GM23338 (cell line): ENCODE measurements around the gene PCSK7. TPM values are rescaled to one million over a fixed set of nuclear protein-coding genes. Genes with fewer than 3 reads are reported as not detected.
"Not testable (repeated sequence)": the region's sequence is repeated elsewhere in the genome, so short reads cannot be mapped to it uniquely, and the experiment has no call there.

Experiments used
- ATAC-seq: fragments of 200-7000 bp; cut with Tn5 transposase; 3 replicates; pipeline ENCODE4 v1.9.1; 2020
- DNase-seq: peaks from one replicate; pipeline ENCODE4 v3.0.0-alpha.2; 2015; ENCODE audit warnings: low spot score
- H2AFZ ChIP-seq: fragments of 200-600 bp; sonication (generic); 2 replicates; pipeline ENCODE4 v1.8.0; 2016; ENCODE audit warnings: antibody characterized with exemption, mild to moderate bottlenecking, moderate library complexity
- H3F3A ChIP-seq: fragments of 200-600 bp; sonication (generic); replicated peaks from 2 replicates; pipeline ENCODE4 v1.8.0; 2017; ENCODE audit warnings: antibody characterized with exemption, mixed run types, low read depth
- H3K27ac ChIP-seq: fragments of 200-600 bp; sonication (generic); 2 replicates; pipeline ENCODE4 v1.6.1; 2016; ENCODE audit warnings: low read depth
- H3K27me3 ChIP-seq: fragments of 200-600 bp; sonication (generic); 2 replicates; pipeline ENCODE4 v1.8.0; 2016; ENCODE audit warnings: mild to moderate bottlenecking, mixed run types, moderate library complexity; ENCODE audit not compliant: insufficient read depth
- H3K36me3 ChIP-seq: fragments of 200-600 bp; sonication (generic); 2 replicates; pipeline ENCODE4 v1.8.0; 2016; ENCODE audit warnings: mild to moderate bottlenecking; ENCODE audit not compliant: insufficient read depth
- H3K4me1 ChIP-seq: fragments of 200-600 bp; sonication (generic); 2 replicates; pipeline ENCODE4 v1.8.0; 2016; ENCODE audit warnings: mild to moderate bottlenecking, moderate library complexity; ENCODE audit not compliant: insufficient read depth
- H3K4me2 ChIP-seq: fragments of 200-600 bp; sonication (generic); 2 replicates; pipeline ENCODE4 v1.7.1; 2017; ENCODE audit warnings: mixed run types
- H3K4me3 ChIP-seq: fragments of 200-600 bp; sonication (generic); 2 replicates; pipeline ENCODE4 v1.6.1; 2016; ENCODE audit warnings: mixed run types
- H3K79me2 ChIP-seq: fragments of 200-600 bp; sonication (generic); replicated peaks from 2 replicates; pipeline ENCODE4 v1.8.0; 2017; ENCODE audit warnings: mild to moderate bottlenecking; ENCODE audit not compliant: insufficient read depth
- H3K9me2 ChIP-seq: fragments of 200-600 bp; sonication (generic); 2 replicates; pipeline ENCODE4 v1.8.0; 2017; ENCODE audit not compliant: insufficient read depth
- H4K20me1 ChIP-seq: fragments of 200-600 bp; sonication (generic); replicated peaks from 2 replicates; pipeline ENCODE4 v1.8.0; 2017; ENCODE audit warnings: mild to moderate bottlenecking; ENCODE audit not compliant: insufficient read depth
- H3K27ac Mint-ChIP-seq: 2 replicates; pipeline ENCODE4 v1.8.0; 2020; ENCODE audit warnings: inconsistent platforms, mild to moderate bottlenecking, moderate library complexity, mixed read lengths
- H3K27me3 Mint-ChIP-seq: 3 replicates; pipeline ENCODE4 v1.8.0; 2022; ENCODE audit warnings: low read depth, mild to moderate bottlenecking, moderate library complexity, mixed read lengths, inconsistent platforms; ENCODE audit not compliant: insufficient read depth, poor library complexity
- H3K36me3 Mint-ChIP-seq: 3 replicates; pipeline ENCODE4 v1.8.0; 2021; ENCODE audit warnings: low read depth, mild to moderate bottlenecking, inconsistent platforms, moderate library complexity, mixed read lengths
- H3K4me1 Mint-ChIP-seq: 3 replicates; pipeline ENCODE4 v1.8.0; 2020; ENCODE audit warnings: mild to moderate bottlenecking, inconsistent platforms, mixed read lengths
- H3K4me3 Mint-ChIP-seq: 3 replicates; pipeline ENCODE4 v1.8.0; 2021; ENCODE audit warnings: moderate library complexity, mild to moderate bottlenecking, inconsistent platforms, mixed read lengths
- H3K9me3 Mint-ChIP-seq: 3 replicates; pipeline ENCODE4 v1.8.0; 2020; ENCODE audit warnings: moderate library complexity, mild to moderate bottlenecking, inconsistent platforms, mixed read lengths
- CREB1 ChIP-seq: fragments of 250-450 bp; sonication (Bioruptor Pico); IDR thresholded peaks from 2 replicates; pipeline ENCODE4 v1.5.0; 2020; ENCODE audit warnings: low read depth, mild to moderate bottlenecking, moderate library complexity
- EZH2 ChIP-seq: fragments of 200-600 bp; sonication (generic); IDR thresholded peaks from one replicate; pipeline ENCODE4 v1.8.0; 2017; ENCODE audit warnings: antibody characterized with exemption, mild to moderate bottlenecking, low read depth; ENCODE audit not compliant: unreplicated experiment
- POLR2AphosphoS5 ChIP-seq: IDR thresholded peaks from 2 replicates; pipeline ENCODE4 v1.6.1; 2016; ENCODE audit warnings: antibody characterized with exemption, low read depth
- ZNF114 ChIP-seq: fragments of 250-450 bp; sonication (Bioruptor Pico); IDR thresholded peaks from 2 replicates; pipeline ENCODE4 v1.5.0; 2020; ENCODE audit warnings: mild to moderate bottlenecking, moderate library complexity
- ZNF331 ChIP-seq: fragments of 250-450 bp; sonication (Bioruptor Pico); IDR thresholded peaks from 2 replicates; pipeline ENCODE4 v1.5.0; 2020; ENCODE audit warnings: low read depth, mild to moderate bottlenecking, moderate library complexity
- polyA plus RNA-seq: library from polyadenylated mRNA; unstranded; fragments of >200 nt; fragmentation: Nextera tagmentation; extraction: Ambion mirVana; gene quantifications from 2 replicates; pipeline ENCODE4 v1.2.1, GENCODE V29; 2016
- total RNA-seq: library from RNA; depleted of rRNA; stranded (reverse); fragments of >200 nt; shearing (Covaris generic); gene quantifications from 2 replicates; pipeline ENCODE4 v1.2.3, GENCODE V29; 2014
- TF ChIP-seq, protein P1 (sequence below), 2 experiments: fragments of 200-600 bp in 1 of 2; sonication (generic) in 1 of 2; conservative IDR thresholded peaks; 2 replicates each; pipeline versions ENCODE4 v1.5.1 to v1.6.1; 2016 to 2017; ENCODE audit warnings: antibody characterized with exemption in 2 of 2, low read depth in 2 of 2, mild to moderate bottlenecking in 2 of 2, moderate library complexity in 1 of 2
- TF ChIP-seq, protein P2 (sequence below): IDR thresholded peaks from one replicate; pipeline ENCODE4 v1.6.1; 2018; ENCODE audit warnings: antibody characterized with exemption; ENCODE audit not compliant: unreplicated experiment
- TF ChIP-seq, protein P3 (sequence below): IDR thresholded peaks from 2 replicates; pipeline ENCODE4 v1.6.1; 2016; ENCODE audit warnings: antibody characterized with exemption
- TF ChIP-seq, protein P4 (sequence below): fragments of 250-450 bp; sonication (Bioruptor Pico); IDR thresholded peaks from 2 replicates; pipeline ENCODE4 v1.5.0; 2020; ENCODE audit warnings: mild to moderate bottlenecking, moderate library complexity

PCSK7 gene
- total and polyA plus RNA-seq, 2 experiments from 2014 or later = 12.4 to 46.4 TPM

DNA sequence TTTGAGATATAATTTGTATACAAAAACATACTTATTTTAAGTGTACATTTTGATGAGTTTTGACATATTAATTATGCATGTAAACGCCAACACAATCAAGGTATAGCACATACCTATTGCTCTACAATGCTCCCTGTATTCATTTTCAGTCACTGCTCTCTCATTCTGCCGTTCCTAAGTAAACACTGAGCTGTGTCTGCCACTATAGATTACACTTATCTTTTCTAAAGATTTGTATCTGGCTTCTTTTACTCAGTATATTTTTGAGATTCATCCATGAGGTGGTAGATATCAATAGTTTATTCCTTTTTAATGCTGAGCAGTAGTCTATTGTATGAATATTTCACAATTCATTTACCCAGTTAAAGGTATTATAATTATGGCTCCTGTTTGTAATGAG, 33.9 kb upstream of the PCSK7 start:
- ATAC-seq = no peak
- Histone ChIP-seq H3K36me3 (no peaks in the 10 kb centered on the region), H3K79me2 (no peaks in the 10 kb centered on the region), H3K4me3 (no peak overlapping the region), H3F3A (no peaks in the 10 kb centered on the region), H3K4me2 (no peak overlapping the region), H3K4me1 (no peaks in the 10 kb centered on the region), H3K9me2 (no peaks in the 10 kb centered on the region), H3K27me3 (peaks cover 9% of the 10 kb centered on the region), H2AFZ (no peak overlapping the region), H3K27ac (no peak overlapping the region), H4K20me1 (peaks cover 20% of the 10 kb centered on the region; the same call in 1 of the 2 replicates)
- DNase-seq = no peak
- Mint-ChIP-seq H3K27me3 (no peaks in the 10 kb centered on the region), H3K4me3 (no peak overlapping the region), H3K9me3 (no peaks in the 10 kb centered on the region), H3K36me3 (peaks cover 33% of the 10 kb centered on the region), H3K4me1 (peaks cover 2% of the 10 kb centered on the region; the same call in 1 of the 3 replicates), H3K27ac (no peak overlapping the region)
- TF ChIP-seq, protein P1, sequence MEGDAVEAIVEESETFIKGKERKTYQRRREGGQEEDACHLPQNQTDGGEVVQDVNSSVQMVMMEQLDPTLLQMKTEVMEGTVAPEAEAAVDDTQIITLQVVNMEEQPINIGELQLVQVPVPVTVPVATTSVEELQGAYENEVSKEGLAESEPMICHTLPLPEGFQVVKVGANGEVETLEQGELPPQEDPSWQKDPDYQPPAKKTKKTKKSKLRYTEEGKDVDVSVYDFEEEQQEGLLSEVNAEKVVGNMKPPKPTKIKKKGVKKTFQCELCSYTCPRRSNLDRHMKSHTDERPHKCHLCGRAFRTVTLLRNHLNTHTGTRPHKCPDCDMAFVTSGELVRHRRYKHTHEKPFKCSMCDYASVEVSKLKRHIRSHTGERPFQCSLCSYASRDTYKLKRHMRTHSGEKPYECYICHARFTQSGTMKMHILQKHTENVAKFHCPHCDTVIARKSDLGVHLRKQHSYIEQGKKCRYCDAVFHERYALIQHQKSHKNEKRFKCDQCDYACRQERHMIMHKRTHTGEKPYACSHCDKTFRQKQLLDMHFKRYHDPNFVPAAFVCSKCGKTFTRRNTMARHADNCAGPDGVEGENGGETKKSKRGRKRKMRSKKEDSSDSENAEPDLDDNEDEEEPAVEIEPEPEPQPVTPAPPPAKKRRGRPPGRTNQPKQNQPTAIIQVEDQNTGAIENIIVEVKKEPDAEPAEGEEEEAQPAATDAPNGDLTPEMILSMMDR (conservative IDR thresholded peaks at IDR 0.05; ENCODE audit: low read depth in 2 of 2) = no peak
- TF ChIP-seq EZH2 = no peak
- TF ChIP-seq, protein P2, sequence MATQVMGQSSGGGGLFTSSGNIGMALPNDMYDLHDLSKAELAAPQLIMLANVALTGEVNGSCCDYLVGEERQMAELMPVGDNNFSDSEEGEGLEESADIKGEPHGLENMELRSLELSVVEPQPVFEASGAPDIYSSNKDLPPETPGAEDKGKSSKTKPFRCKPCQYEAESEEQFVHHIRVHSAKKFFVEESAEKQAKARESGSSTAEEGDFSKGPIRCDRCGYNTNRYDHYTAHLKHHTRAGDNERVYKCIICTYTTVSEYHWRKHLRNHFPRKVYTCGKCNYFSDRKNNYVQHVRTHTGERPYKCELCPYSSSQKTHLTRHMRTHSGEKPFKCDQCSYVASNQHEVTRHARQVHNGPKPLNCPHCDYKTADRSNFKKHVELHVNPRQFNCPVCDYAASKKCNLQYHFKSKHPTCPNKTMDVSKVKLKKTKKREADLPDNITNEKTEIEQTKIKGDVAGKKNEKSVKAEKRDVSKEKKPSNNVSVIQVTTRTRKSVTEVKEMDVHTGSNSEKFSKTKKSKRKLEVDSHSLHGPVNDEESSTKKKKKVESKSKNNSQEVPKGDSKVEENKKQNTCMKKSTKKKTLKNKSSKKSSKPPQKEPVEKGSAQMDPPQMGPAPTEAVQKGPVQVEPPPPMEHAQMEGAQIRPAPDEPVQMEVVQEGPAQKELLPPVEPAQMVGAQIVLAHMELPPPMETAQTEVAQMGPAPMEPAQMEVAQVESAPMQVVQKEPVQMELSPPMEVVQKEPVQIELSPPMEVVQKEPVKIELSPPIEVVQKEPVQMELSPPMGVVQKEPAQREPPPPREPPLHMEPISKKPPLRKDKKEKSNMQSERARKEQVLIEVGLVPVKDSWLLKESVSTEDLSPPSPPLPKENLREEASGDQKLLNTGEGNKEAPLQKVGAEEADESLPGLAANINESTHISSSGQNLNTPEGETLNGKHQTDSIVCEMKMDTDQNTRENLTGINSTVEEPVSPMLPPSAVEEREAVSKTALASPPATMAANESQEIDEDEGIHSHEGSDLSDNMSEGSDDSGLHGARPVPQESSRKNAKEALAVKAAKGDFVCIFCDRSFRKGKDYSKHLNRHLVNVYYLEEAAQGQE = no peak
- no peak for TF ChIP-seq ZNF114 (CRISPR knock-in tag)
- TF ChIP-seq CREB1 (CRISPR knock-in tag) = no peak
- TF ChIP-seq, protein P3, sequence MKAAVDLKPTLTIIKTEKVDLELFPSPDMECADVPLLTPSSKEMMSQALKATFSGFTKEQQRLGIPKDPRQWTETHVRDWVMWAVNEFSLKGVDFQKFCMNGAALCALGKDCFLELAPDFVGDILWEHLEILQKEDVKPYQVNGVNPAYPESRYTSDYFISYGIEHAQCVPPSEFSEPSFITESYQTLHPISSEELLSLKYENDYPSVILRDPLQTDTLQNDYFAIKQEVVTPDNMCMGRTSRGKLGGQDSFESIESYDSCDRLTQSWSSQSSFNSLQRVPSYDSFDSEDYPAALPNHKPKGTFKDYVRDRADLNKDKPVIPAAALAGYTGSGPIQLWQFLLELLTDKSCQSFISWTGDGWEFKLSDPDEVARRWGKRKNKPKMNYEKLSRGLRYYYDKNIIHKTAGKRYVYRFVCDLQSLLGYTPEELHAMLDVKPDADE = no peak
- no peak for TF ChIP-seq POLR2AphosphoS5
- TF ChIP-seq, protein P4, sequence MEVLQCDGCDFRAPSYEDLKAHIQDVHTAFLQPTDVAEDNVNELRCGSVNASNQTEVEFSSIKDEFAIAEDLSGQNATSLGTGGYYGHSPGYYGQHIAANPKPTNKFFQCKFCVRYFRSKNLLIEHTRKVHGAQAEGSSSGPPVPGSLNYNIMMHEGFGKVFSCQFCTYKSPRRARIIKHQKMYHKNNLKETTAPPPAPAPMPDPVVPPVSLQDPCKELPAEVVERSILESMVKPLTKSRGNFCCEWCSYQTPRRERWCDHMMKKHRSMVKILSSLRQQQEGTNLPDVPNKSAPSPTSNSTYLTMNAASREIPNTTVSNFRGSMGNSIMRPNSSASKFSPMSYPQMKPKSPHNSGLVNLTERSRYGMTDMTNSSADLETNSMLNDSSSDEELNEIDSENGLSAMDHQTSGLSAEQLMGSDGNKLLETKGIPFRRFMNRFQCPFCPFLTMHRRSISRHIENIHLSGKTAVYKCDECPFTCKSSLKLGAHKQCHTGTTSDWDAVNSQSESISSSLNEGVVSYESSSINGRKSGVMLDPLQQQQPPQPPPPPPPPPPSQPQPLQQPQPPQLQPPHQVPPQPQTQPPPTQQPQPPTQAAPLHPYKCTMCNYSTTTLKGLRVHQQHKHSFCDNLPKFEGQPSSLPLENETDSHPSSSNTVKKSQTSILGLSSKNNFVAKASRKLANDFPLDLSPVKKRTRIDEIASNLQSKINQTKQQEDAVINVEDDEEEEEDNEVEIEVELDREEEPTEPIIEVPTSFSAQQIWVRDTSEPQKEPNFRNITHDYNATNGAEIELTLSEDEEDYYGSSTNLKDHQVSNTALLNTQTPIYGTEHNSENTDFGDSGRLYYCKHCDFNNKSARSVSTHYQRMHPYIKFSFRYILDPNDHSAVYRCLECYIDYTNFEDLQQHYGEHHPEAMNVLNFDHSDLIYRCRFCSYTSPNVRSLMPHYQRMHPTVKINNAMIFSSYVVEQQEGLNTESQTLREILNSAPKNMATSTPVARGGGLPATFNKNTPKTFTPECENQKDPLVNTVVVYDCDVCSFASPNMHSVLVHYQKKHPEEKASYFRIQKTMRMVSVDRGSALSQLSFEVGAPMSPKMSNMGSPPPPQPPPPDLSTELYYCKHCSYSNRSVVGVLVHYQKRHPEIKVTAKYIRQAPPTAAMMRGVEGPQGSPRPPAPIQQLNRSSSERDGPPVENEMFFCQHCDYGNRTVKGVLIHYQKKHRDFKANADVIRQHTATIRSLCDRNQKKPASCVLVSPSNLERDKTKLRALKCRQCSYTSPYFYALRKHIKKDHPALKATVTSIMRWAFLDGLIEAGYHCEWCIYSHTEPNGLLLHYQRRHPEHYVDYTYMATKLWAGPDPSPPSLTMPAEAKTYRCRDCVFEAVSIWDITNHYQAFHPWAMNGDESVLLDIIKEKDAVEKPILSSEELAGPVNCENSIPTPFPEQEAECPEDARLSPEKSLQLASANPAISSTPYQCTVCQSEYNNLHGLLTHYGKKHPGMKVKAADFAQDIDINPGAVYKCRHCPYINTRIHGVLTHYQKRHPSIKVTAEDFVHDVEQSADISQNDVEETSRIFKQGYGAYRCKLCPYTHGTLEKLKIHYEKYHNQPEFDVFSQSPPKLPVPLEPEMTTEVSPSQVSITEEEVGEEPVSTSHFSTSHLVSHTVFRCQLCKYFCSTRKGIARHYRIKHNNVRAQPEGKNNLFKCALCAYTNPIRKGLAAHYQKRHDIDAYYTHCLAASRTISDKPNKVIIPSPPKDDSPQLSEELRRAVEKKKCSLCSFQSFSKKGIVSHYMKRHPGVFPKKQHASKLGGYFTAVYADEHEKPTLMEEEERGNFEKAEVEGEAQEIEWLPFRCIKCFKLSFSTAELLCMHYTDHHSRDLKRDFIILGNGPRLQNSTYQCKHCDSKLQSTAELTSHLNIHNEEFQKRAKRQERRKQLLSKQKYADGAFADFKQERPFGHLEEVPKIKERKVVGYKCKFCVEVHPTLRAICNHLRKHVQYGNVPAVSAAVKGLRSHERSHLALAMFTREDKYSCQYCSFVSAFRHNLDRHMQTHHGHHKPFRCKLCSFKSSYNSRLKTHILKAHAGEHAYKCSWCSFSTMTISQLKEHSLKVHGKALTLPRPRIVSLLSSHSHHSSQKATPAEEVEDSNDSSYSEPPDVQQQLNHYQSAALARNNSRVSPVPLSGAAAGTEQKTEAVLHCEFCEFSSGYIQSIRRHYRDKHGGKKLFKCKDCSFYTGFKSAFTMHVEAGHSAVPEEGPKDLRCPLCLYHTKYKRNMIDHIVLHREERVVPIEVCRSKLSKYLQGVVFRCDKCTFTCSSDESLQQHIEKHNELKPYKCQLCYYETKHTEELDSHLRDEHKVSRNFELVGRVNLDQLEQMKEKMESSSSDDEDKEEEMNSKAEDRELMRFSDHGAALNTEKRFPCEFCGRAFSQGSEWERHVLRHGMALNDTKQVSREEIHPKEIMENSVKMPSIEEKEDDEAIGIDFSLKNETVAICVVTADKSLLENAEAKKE (CRISPR knock-in tag) = no peak
- no peak for TF ChIP-seq ZNF331 (CRISPR knock-in tag)

DNA sequence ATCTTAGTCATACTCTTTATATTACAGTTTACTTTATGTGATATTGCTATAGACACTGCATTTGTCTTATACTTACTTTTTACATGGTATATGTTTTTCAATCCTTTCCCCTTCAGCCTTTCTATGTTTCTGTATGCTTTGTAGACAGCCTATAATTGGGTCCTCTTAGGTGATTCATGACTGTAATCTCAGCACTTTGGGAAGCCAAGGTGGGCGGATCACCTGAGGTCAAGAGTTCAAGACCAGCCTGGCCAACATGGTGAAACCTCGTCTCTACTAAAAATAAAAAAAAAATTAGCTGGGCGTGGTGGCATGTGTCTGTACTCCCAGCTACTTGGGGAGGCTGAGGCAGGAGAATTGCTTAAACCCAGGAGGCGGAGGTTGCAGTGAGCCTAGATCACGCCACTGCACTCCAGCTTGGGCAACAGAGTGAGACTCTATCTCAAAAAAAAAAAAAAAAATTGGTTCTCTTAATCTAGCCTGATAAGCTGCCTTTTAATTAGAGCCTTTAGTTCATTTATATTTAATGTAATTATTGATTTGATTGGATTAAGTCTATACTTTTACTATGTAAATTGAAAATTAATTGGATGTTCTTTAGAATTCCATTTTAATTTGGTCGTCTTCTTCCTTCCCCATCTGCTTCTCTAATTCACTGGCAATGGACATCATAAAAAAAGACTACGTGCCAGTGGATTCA, 32.9 kb upstream of the PCSK7 start:
- ATAC-seq, H3K27me3 Mint-ChIP-seq, H3K9me3 Mint-ChIP-seq, H3K4me2 ChIP-seq, H3K4me3 Mint-ChIP-seq, H3K9me2 ChIP-seq, H3K4me1 Mint-ChIP-seq, H3K79me2 ChIP-seq, H3K4me3 ChIP-seq, H3K27ac ChIP-seq, H3K36me3 ChIP-seq, H3K27ac Mint-ChIP-seq, H3F3A ChIP-seq, DNase-seq, H2AFZ ChIP-seq, H3K27me3 ChIP-seq, H3K4me1 ChIP-seq: not testable (repeated sequence)
- peaks cover 33% of the 10 kb centered on the region for H3K36me3 Mint-ChIP-seq
- peaks cover 20% of the 10 kb centered on the region; the same call in 1 of the 2 replicates for H4K20me1 ChIP-seq
